H1 (cell line): Measurements from ENCODE around the gene ENOPH1. TPM values are rescaled to one million over a fixed set of nuclear protein-coding genes. Genes with fewer than 3 reads are reported as not detected.

Source experiments
- CTCF ChIA-PET: fragments of 300-600 bp; sonication (Branson Sonifier 250); formaldehyde crosslinking; loops from one replicate; lab custom pipeline; 2021; ENCODE audit not compliant: partially characterized antibody; lab: Charles Lee
- POLR2A ChIA-PET: fragments of 300-600 bp; sonication (Branson Sonifier 250); formaldehyde crosslinking; loops from one replicate; lab custom pipeline; 2021; ENCODE audit warnings: inconsistent platforms; ENCODE audit not compliant: partially characterized antibody; lab: Charles Lee
- DNase-seq, 2 experiments: peaks; one replicate each; pipeline versions ENCODE4 v3.0.0 to v3.0.0-alpha.2; 2010 to 2022; ENCODE audit warnings: low spot score in 2 of 2, low read depth in 1 of 2, mixed read lengths in 1 of 2
- FAIRE-seq: peaks from 2 replicates; lab custom pipeline; 2011; peaks lifted over from hg19 to GRCh38; lab: Jason Lieb, UNC
- H2AFZ ChIP-seq: 2 replicates; pipeline ENCODE4 v1.8.1; 2012; ENCODE audit warnings: low read length, inconsistent platforms
- H2AK5ac ChIP-seq: 2 replicates; pipeline ENCODE4 v1.6.1; 2013; ENCODE audit warnings: low read depth, low read length
- H2BK120ac ChIP-seq: replicated peaks from 2 replicates; pipeline ENCODE3; 2013; ENCODE audit warnings: low read depth, low read length, inconsistent platforms
- H2BK12ac ChIP-seq: 2 replicates; pipeline ENCODE4 v1.6.1; 2013; ENCODE audit warnings: low read depth, low read length
- H2BK15ac ChIP-seq: 2 replicates; pipeline ENCODE4 v1.6.1; 2013; ENCODE audit warnings: low read length
- H2BK20ac ChIP-seq: 2 replicates; pipeline ENCODE4 v1.6.1; 2013; ENCODE audit warnings: low read length
- H2BK5ac ChIP-seq: 2 replicates; pipeline ENCODE4 v1.6.1; 2013; ENCODE audit warnings: low read depth, low read length
- H3K14ac ChIP-seq: 2 replicates; pipeline ENCODE4 v1.6.1; 2013; ENCODE audit warnings: inconsistent platforms; ENCODE audit not compliant: insufficient read length
- H3K18ac ChIP-seq: 2 replicates; pipeline ENCODE4 v1.6.1; 2013; ENCODE audit warnings: low read length; ENCODE audit errors: extremely low read depth
- H3K23ac ChIP-seq: 2 replicates; pipeline ENCODE4 v1.6.1; 2013; ENCODE audit warnings: inconsistent platforms; ENCODE audit not compliant: insufficient read length
- H3K23me2 ChIP-seq: 2 replicates; pipeline ENCODE4 v1.6.1; 2013; ENCODE audit warnings: low read depth, low read length
- H3K27ac ChIP-seq: 2 replicates; pipeline ENCODE4 v1.6.1; 2011; ENCODE audit warnings: low read depth, low read length, inconsistent platforms
- H3K27me3 ChIP-seq, 4 experiments: replicated peaks in 1 of 4; 1 replicate in 1 of 4; 2 replicates in 3 of 4; pipeline versions ENCODE4 v1.6.1 to v1.8.1; 2011 to 2013; ENCODE audit warnings: low read length in 3 of 4, mild to moderate bottlenecking in 3 of 4, inconsistent platforms in 2 of 4, mixed read lengths in 2 of 4, moderate library complexity in 1 of 4; ENCODE audit not compliant: control insufficient read depth in 3 of 4, insufficient read depth in 3 of 4; ENCODE audit errors: extremely low read depth in 1 of 4
- H3K36me3 ChIP-seq, 4 experiments: 2 replicates each; pipeline versions ENCODE4 v1.6.1 to v1.8.1; 2011 to 2013; ENCODE audit warnings: mild to moderate bottlenecking in 4 of 4, low read length in 3 of 4, moderate library complexity in 2 of 4, control low read depth in 1 of 4, inconsistent platforms in 1 of 4; ENCODE audit not compliant: insufficient read depth in 4 of 4, control insufficient read depth in 2 of 4
- H3K4ac ChIP-seq: replicated peaks from 2 replicates; pipeline ENCODE3; 2013; ENCODE audit warnings: low read length, low read depth, mixed read lengths, inconsistent platforms; ENCODE audit not compliant: insufficient read length
- H3K4me1 ChIP-seq, 4 experiments: replicated peaks in 1 of 4; 1 replicate in 1 of 4; 2 replicates in 3 of 4; pipeline versions ENCODE4 v1.6.1 to v1.8.1; 2011 to 2013; ENCODE audit warnings: low read length in 3 of 4, inconsistent platforms in 2 of 4, mixed read lengths in 1 of 4; ENCODE audit not compliant: insufficient read depth in 4 of 4, control insufficient read depth in 3 of 4
- H3K4me2 ChIP-seq, 2 experiments: 2 replicates each; pipeline versions ENCODE4 v1.6.1 to v1.8.1; 2011 to 2013; ENCODE audit warnings: low read depth in 2 of 2, low read length in 2 of 2, control low read depth in 1 of 2, inconsistent platforms in 1 of 2, mild to moderate bottlenecking in 1 of 2; ENCODE audit not compliant: insufficient read depth in 1 of 2
- H3K4me3 ChIP-seq, 4 experiments: fragments of 200-600, 300-600 bp in 1 of 4; sonication (generic), shearing (Covaris generic), sonication (Bioruptor Twin) in 1 of 4; 2 replicates each; pipeline versions ENCODE4 v1.5.1 to v1.8.1; 2011 to 2016; ENCODE audit warnings: low read length in 4 of 4, low read depth in 3 of 4, control low read depth in 2 of 4, inconsistent platforms in 2 of 4, mild to moderate bottlenecking in 2 of 4, mixed read lengths in 1 of 4, moderate library complexity in 1 of 4; ENCODE audit not compliant: insufficient read depth in 2 of 4; ENCODE audit errors: extremely low read depth in 1 of 4
- H3K56ac ChIP-seq: replicated peaks from 2 replicates; pipeline ENCODE3; 2013; ENCODE audit warnings: low read depth, mild to moderate bottlenecking, mixed read lengths, low read length, inconsistent platforms; ENCODE audit not compliant: insufficient read length
- H3K79me1 ChIP-seq: 2 replicates; pipeline ENCODE4 v1.6.1; 2013; ENCODE audit warnings: low read depth, low read length, control low read depth
- H3K79me2 ChIP-seq, 2 experiments: 2 replicates each; pipeline versions ENCODE4 v1.6.1 to v1.8.1; 2012 to 2013; ENCODE audit warnings: low read length in 2 of 2, mild to moderate bottlenecking in 2 of 2, inconsistent platforms in 1 of 2; ENCODE audit not compliant: insufficient read depth in 2 of 2, control insufficient read depth in 1 of 2
- H3K9ac ChIP-seq, 4 experiments: replicated peaks in 1 of 4; 1 replicate in 1 of 4; 2 replicates in 3 of 4; pipeline versions ENCODE4 v1.6.1 to v1.8.1; 2011 to 2013; ENCODE audit warnings: low read depth in 3 of 4, low read length in 3 of 4, control low read depth in 2 of 4, mild to moderate bottlenecking in 2 of 4, moderate library complexity in 2 of 4, inconsistent platforms in 1 of 4; ENCODE audit errors: extremely low read depth in 1 of 4
- H3K9me3 ChIP-seq, 2 experiments: 2 replicates each; pipeline versions ENCODE4 v1.6.1 to v1.8.1; 2012 to 2013; ENCODE audit warnings: mild to moderate bottlenecking in 2 of 2, moderate library complexity in 2 of 2, control low read depth in 1 of 2, inconsistent platforms in 1 of 2, low read depth in 1 of 2, low read length in 1 of 2, mixed read lengths in 1 of 2; ENCODE audit not compliant: insufficient read depth in 2 of 2
- H4K20me1 ChIP-seq, 2 experiments: replicated peaks in 1 of 2; 2 replicates each; pipeline versions ENCODE3 to v1.8.1; 2011 to 2013; ENCODE audit warnings: inconsistent platforms in 2 of 2, low read length in 2 of 2, mild to moderate bottlenecking in 1 of 2; ENCODE audit not compliant: insufficient read depth in 2 of 2, control insufficient read depth in 1 of 2
- H4K5ac ChIP-seq: 2 replicates; pipeline ENCODE4 v1.6.1; 2013; ENCODE audit warnings: low read length, low read depth, mixed read lengths, inconsistent platforms; ENCODE audit not compliant: insufficient read length
- H4K8ac ChIP-seq: 2 replicates; pipeline ENCODE4 v1.8.0; 2013; ENCODE audit warnings: mild to moderate bottlenecking, moderate library complexity, low read length, inconsistent platforms; ENCODE audit not compliant: insufficient read depth; ENCODE audit errors: extremely low read depth
- H4K91ac ChIP-seq: replicated peaks from 2 replicates; pipeline ENCODE3; 2013; ENCODE audit warnings: low read length, mixed read lengths, inconsistent platforms; ENCODE audit not compliant: insufficient read length
- MAX ChIP-seq: IDR thresholded peaks from 2 replicates; pipeline ENCODE4 v1.6.1; 2012; ENCODE audit warnings: inconsistent platforms
- SIX5 ChIP-seq: IDR thresholded peaks from 2 replicates; pipeline ENCODE4 v1.6.1; 2011; ENCODE audit warnings: mild to moderate bottlenecking, low read depth, low read length
- WGBS, 2 experiments: shearing (Covaris generic) in 1 of 2; methylation state at CpG; one replicate each; pipeline versions ENCODE4 v1.1.6 to v1.1.7; 2013 to 2015; ENCODE audit warnings: low lambda C conversion rate in 2 of 2, mixed read lengths in 2 of 2, inconsistent platforms in 1 of 2, low coverage in 1 of 2, missing lambda C conversion rate in 1 of 2; ENCODE audit not compliant: insufficient replicate concordance in 2 of 2, insufficient coverage in 1 of 2, insufficient read length in 1 of 2; ENCODE audit errors: extremely low coverage in 1 of 2, missing lambda C conversion rate in 1 of 2; 5-methylcytosine and 5-hydroxymethylcytosine counted together
- polyA plus RNA-seq, 7 experiments: library from polyadenylated mRNA; depleted of rRNA in 3 of 7; stranded (reverse) in 5 of 7; unstranded in 2 of 7; fragments of >200 nt in 5 of 7; fragments of 200-250 nt in 2 of 7; gene quantifications; 1 replicate in 5 of 7; 2 replicates in 1 of 7; 4 replicates in 1 of 7; pipeline versions ENCODE4 v1.2.1 to v1.2.3, GENCODE V29; 2011 to 2013; ENCODE audit warnings: missing spikeins in 2 of 7, mixed read lengths in 2 of 7
- total RNA-seq: library from RNA; stranded (reverse); fragmentation: NEBNext Ultra II Directional; extraction: Animal tissue kit (Norgen Biotek cat#: 25700); gene quantifications from 2 replicates; pipeline ENCODE4 v1.2.1, GENCODE V29; 2021

ENOPH1 gene
- total and polyA plus RNA-seq, 2 of the 8 experiments (the other 6 are each of a cell fraction or from before 2014, with no cell fraction given), result 25.1 to 89.3 TPM

- DNase-seq (no peak), FAIRE-seq (no peak)
- H3K23me2 ChIP-seq, result no peaks in the 10 kb centered on the region
- WGBS, 2 experiments, result 88% methylated on average over 2 of the region's 2 CpGs; no CpG with 5 or more reads in 1 of the 2 experiments
- no peak overlapping the region for H3K56ac ChIP-seq
- no peaks in the 10 kb centered on the region for H3K4me1 ChIP-seq
- H3K4ac ChIP-seq, result no peak overlapping the region
- TF ChIP-seq SIX5, result no peak
- no peak for TF ChIP-seq MAX
- no peak overlapping the region for H3K14ac ChIP-seq
- no peak overlapping the region for H3K27ac ChIP-seq
- H2BK12ac ChIP-seq, result no peak overlapping the region
- no peak overlapping the region for H2AK5ac ChIP-seq
- no peak overlapping the region for H4K5ac ChIP-seq
- no peak overlapping the region for H2BK20ac ChIP-seq
- no peaks in the 10 kb centered on the region for H3K27me3 ChIP-seq
- no peaks in the 10 kb centered on the region for H3K79me1 ChIP-seq
- H3K9ac ChIP-seq, result no peak overlapping the region
- H2BK120ac ChIP-seq, result no peak overlapping the region
- no peaks in the 10 kb centered on the region for H4K20me1 ChIP-seq
- H3K4me3 ChIP-seq, result no peak overlapping the region
- no peak overlapping the region for H3K23ac ChIP-seq
- no peaks in the 10 kb centered on the region for H3K9me3 ChIP-seq
- ChIA-PET POLR2A (no interaction called here), CTCF (interaction anchor here (1.4 to 1.5 kb wide), 2 partner anchors 16 to 245 kb away, joined by 3 read pairs; no protein-coding TSS in a partner anchor)
- no peak overlapping the region for H2BK5ac ChIP-seq
- H2AFZ ChIP-seq, result no peak overlapping the region
- H4K91ac ChIP-seq, result no peak overlapping the region
- no peaks in the 10 kb centered on the region for H3K36me3 ChIP-seq
- no peak overlapping the region for H3K4me2 ChIP-seq
- no peak overlapping the region for H3K18ac ChIP-seq
- H2BK15ac ChIP-seq, result no peak overlapping the region
- no peaks in the 10 kb centered on the region for H3K79me2 ChIP-seq
- no peak overlapping the region for H4K8ac ChIP-seq
Observed at GRCh38 chr4:82493721-82494425, 63.5 kb downstream of the ENOPH1 start.
